Nephron (organoid): ENCODE data around the gene RAB15.

Source experiments
- H3K27ac Mint-ChIP-seq, 3 experiments: 2 replicates each; pipeline ENCODE4 v1.8.0; 2020; ENCODE audit warnings: mixed read lengths in 3 of 3, mild to moderate bottlenecking in 2 of 3, moderate library complexity in 1 of 3
- H3K27me3 Mint-ChIP-seq: 2 replicates; pipeline ENCODE4 v1.8.0; 2021; ENCODE audit warnings: low read depth, mild to moderate bottlenecking, moderate library complexity, mixed read lengths
- H3K36me3 Mint-ChIP-seq: 2 replicates; pipeline ENCODE4 v1.8.0; 2020; ENCODE audit warnings: low read depth, mixed read lengths
- H3K4me1 Mint-ChIP-seq: 2 replicates; pipeline ENCODE4 v1.8.0; 2020; ENCODE audit warnings: mixed read lengths
- H3K4me3 Mint-ChIP-seq, 3 experiments: 2 replicates each; pipeline ENCODE4 v1.8.0; 2020; ENCODE audit warnings: mild to moderate bottlenecking in 3 of 3, mixed read lengths in 3 of 3, moderate library complexity in 2 of 3
- H3K9me3 Mint-ChIP-seq: 2 replicates; pipeline ENCODE4 v1.8.0; 2020; ENCODE audit warnings: mixed read lengths
- CTCF ChIP-seq, 3 experiments: fragments of 200-600 bp; sonication (generic); IDR thresholded peaks; one replicate each; pipeline ENCODE4 v1.5.0; 2021; ENCODE audit warnings: antibody characterized with exemption in 3 of 3; ENCODE audit not compliant: unreplicated experiment in 3 of 3

Gene RAB15

GRCh38 chr14:64973826-64974225 is 1.7 kb upstream of the RAB15 start:
- Mint-ChIP-seq H3K36me3 (no peaks in the 10 kb centered on the region), H3K4me3 (peak overlapping the region in 1 of 3 experiments; percentile 24), H3K9me3 (no peaks in the 10 kb centered on the region), H3K27me3 (peaks cover 24% of the 10 kb centered on the region), H3K27ac (no peak overlapping the region), H3K4me1 (peaks cover 23% of the 10 kb centered on the region)
- TF ChIP-seq CTCF (IDR thresholded peaks at IDR 0.05; ENCODE audit: unreplicated experiment in 3 of 3), result no peak

- H3K27ac Mint-ChIP-seq, result peak overlapping the region in 2 of 3 experiments; percentile 41 to 46
- H3K27me3 Mint-ChIP-seq, result peaks cover 19% of the 10 kb centered on the region
- TF ChIP-seq CTCF (IDR thresholded peaks at IDR 0.05; ENCODE audit: unreplicated experiment in 3 of 3), result no peak
- H3K9me3 Mint-ChIP-seq, result no peaks in the 10 kb centered on the region
- peaks cover 31% of the 10 kb centered on the region for H3K4me1 Mint-ChIP-seq
- H3K4me3 Mint-ChIP-seq, result peak overlapping the region; percentile 88 to 90 (median 89)
- no peaks in the 10 kb centered on the region for H3K36me3 Mint-ChIP-seq
These were observed 898 bp upstream of the RAB15 start for GRCh38 chr14:64973026-64973442.

GRCh38 chr14:64971491-64971942 is 619 bp downstream of the RAB15 start:
- H3K9me3 Mint-ChIP-seq, result no peaks in the 10 kb centered on the region
- H3K27me3 Mint-ChIP-seq, result peaks cover 18% of the 10 kb centered on the region
- H3K36me3 Mint-ChIP-seq, result no peaks in the 10 kb centered on the region
- H3K4me1 Mint-ChIP-seq, result peaks cover 35% of the 10 kb centered on the region
- H3K27ac Mint-ChIP-seq, result peak overlapping the region in 1 of 3 experiments; percentile 37
- TF ChIP-seq CTCF (IDR thresholded peaks at IDR 0.05; ENCODE audit: unreplicated experiment in 3 of 3), result no peak
- peak overlapping the region; percentile 81 to 88 (median 87) for H3K4me3 Mint-ChIP-seq

GRCh38 chr14:64970776-64971477 is 1.2 kb downstream of the RAB15 start:
- no peak for TF ChIP-seq CTCF (IDR thresholded peaks at IDR 0.05; ENCODE audit: unreplicated experiment in 3 of 3)
- Mint-ChIP-seq H3K27ac (peak overlapping the region in 2 of 3 experiments; percentile 37 to 73), H3K9me3 (no peaks in the 10 kb centered on the region), H3K4me3 (peak overlapping the region; percentile 81 to 88 (median 87)), H3K4me1 (peaks cover 35% of the 10 kb centered on the region), H3K27me3 (peaks cover 15% of the 10 kb centered on the region), H3K36me3 (no peaks in the 10 kb centered on the region)

- Mint-ChIP-seq H3K4me1 (peaks cover 35% of the 10 kb centered on the region), H3K27ac (no peak overlapping the region), H3K4me3 (peak overlapping the region; percentile 81 to 88 (median 87)), H3K27me3 (peaks cover 15% of the 10 kb centered on the region), H3K36me3 (no peaks in the 10 kb centered on the region), H3K9me3 (no peaks in the 10 kb centered on the region)
- TF ChIP-seq CTCF (IDR thresholded peaks at IDR 0.05; ENCODE audit: unreplicated experiment in 3 of 3), result no peak
These were observed 2.1 kb downstream of the RAB15 start for GRCh38 chr14:64970041-64970440.

GRCh38 chr14:64968651-64969050 is 3.5 kb downstream of the RAB15 start:
- no peaks in the 10 kb centered on the region for H3K9me3 Mint-ChIP-seq
- TF ChIP-seq CTCF (IDR thresholded peaks at IDR 0.05; ENCODE audit: unreplicated experiment in 3 of 3), result no peak
- no peak overlapping the region for H3K27ac Mint-ChIP-seq
- H3K4me1 Mint-ChIP-seq, result peaks cover 38% of the 10 kb centered on the region
- H3K4me3 Mint-ChIP-seq, result no peak overlapping the region
- peaks cover 8% of the 10 kb centered on the region for H3K27me3 Mint-ChIP-seq
- H3K36me3 Mint-ChIP-seq, result no peaks in the 10 kb centered on the region
